GM12891 (cell line): ENCODE results near the gene HYAL3.

Source experiments
- POLR2A ChIP-seq: IDR thresholded peaks from 2 replicates; pipeline ENCODE4 v1.6.1; 2011; ENCODE audit warnings: low read depth, low read length, control low read depth
- POLR2AphosphoS5 ChIP-seq: IDR thresholded peaks from 2 replicates; pipeline ENCODE4 v1.6.1; 2011; ENCODE audit warnings: low read depth, low read length, control low read depth

GRCh38 chr3:50317300-50317699, 18.1 kb upstream of the HYAL3 start:
- TF ChIP-seq POLR2A (no peak), POLR2AphosphoS5 (no peak)
